GM12872 (cell line): ENCODE results near the gene ALKBH7.

Source experiments
- TF ChIP-seq, protein P1 (sequence below): IDR thresholded peaks from 3 replicates; pipeline ENCODE4 v1.5.1; 2011; ENCODE audit warnings: low read depth, mild to moderate bottlenecking, low read length, moderate library complexity; ENCODE audit not compliant: insufficient read depth

Gene ALKBH7

GRCh38 chr19:6421075-6422014 lies 48.8 kb downstream of the ALKBH7 start:
- TF ChIP-seq, protein P1, sequence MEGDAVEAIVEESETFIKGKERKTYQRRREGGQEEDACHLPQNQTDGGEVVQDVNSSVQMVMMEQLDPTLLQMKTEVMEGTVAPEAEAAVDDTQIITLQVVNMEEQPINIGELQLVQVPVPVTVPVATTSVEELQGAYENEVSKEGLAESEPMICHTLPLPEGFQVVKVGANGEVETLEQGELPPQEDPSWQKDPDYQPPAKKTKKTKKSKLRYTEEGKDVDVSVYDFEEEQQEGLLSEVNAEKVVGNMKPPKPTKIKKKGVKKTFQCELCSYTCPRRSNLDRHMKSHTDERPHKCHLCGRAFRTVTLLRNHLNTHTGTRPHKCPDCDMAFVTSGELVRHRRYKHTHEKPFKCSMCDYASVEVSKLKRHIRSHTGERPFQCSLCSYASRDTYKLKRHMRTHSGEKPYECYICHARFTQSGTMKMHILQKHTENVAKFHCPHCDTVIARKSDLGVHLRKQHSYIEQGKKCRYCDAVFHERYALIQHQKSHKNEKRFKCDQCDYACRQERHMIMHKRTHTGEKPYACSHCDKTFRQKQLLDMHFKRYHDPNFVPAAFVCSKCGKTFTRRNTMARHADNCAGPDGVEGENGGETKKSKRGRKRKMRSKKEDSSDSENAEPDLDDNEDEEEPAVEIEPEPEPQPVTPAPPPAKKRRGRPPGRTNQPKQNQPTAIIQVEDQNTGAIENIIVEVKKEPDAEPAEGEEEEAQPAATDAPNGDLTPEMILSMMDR, result no peak

- TF ChIP-seq, protein P1, result no peak
Measured at GRCh38 chr19:6423499-6424194, 51.1 kb downstream of the ALKBH7 start.

DNA sequence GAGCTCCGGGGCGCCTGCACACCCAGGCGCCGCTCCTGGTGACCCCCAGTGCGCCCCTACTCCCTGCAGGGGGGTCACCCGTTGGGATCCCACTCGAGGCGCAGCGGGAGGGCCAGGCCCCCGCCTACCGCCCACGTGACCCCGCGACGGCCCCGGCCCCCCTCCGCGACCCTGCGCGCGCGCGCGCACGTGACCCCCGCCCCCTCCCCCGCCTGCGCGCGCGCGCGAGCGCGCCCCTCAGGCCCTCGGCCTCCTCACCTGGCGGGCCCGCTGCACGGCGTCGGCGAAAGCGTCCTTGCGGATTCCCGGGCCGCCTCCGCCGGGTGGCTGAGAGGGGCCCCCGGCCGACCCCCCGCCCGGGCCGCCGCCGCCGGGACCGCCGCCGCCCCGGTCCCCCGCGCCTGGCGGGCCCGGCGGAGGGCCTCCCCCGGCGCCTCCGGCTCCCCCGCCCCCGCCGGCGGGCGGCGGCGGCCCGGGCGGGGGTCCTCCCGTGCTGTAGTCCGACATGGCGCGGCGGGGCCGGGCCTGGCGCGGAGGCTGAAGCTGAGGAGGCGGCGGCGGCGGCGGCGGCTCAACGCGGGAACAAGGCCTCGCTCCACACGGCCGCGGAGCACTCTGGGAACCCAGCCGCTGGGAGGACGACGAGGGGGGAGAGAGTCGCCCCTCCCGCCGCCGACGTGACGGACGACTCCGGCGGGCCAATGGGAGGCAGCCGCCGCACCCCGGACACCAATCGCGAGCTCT lies 51.8 kb downstream of the ALKBH7 start, which contains the start of gene KHSRP:
TSS of gene KHSRP (minus strand) at position 617 of the 744 bp plus-strand sequence. CDS start at position 507, 110 bp downstream.
- TF ChIP-seq, protein P1, result no peak
